Middle frontal gyrus (tissue), 1 donor: ENCODE data around the gene IER5L.
"Not testable (repeated sequence)": the region's sequence is repeated elsewhere in the genome, so short reads cannot be mapped to it uniquely, and the experiment has no call there.

Source experiments
- DNase-seq: peaks from one replicate; pipeline ENCODE4 v3.0.0-alpha.2; 2015; ENCODE audit warnings: low spot score; ENCODE audit errors: extremely low spot score

The IER5L gene

GRCh38 chr9:129139993-129140396 is 38.1 kb downstream of the IER5L start:
- peak; percentile 88 for DNase-seq

- peak; percentile 76 for DNase-seq
Measured at GRCh38 chr9:129139233-129139992, 38.6 kb downstream of the IER5L start.

- no peak for DNase-seq
Measured at GRCh38 chr9:129138476-129139232, 39.4 kb downstream of the IER5L start.

GRCh38 chr9:129138144-129138462 is 40.0 kb downstream of the IER5L start:
- DNase-seq, result no peak

GRCh38 chr9:129137292-129138143 is 40.5 kb downstream of the IER5L start:
- no peak for DNase-seq

- DNase-seq, result no peak
Measured at GRCh38 chr9:129136446-129137035, 41.5 kb downstream of the IER5L start.

GRCh38 chr9:129135476-129135875 is 42.6 kb downstream of the IER5L start:
- no peak for DNase-seq

GRCh38 chr9:129133082-129133481 is 45.0 kb downstream of the IER5L start:
- DNase-seq, result no peak

GRCh38 chr9:129131300-129132145 is 46.5 kb downstream of the IER5L start:
- DNase-seq, result peak; percentile 44

- DNase-seq, result no peak
Measured at GRCh38 chr9:129130791-129131190, 47.3 kb downstream of the IER5L start.

GRCh38 chr9:129130271-129130670 is 47.8 kb downstream of the IER5L start:
- not testable (repeated sequence) for DNase-seq

GRCh38 chr9:129128689-129129088 is 49.4 kb downstream of the IER5L start:
- DNase-seq, result no peak

- no peak for DNase-seq
Measured at GRCh38 chr9:129126749-129127618, 51.1 kb downstream of the IER5L start.
